Iris pigment epithelial cell (primary cell): ENCODE data around the gene EPS8L1.
A peak's percentile ranks its signal among the peaks of the same experiment; 100 is the strongest.

Experiments
- DNase-seq: peaks from one replicate; pipeline ENCODE4 v3.0.0-alpha.2; 2011; ENCODE audit warnings: low read depth

The EPS8L1 gene

DNA sequence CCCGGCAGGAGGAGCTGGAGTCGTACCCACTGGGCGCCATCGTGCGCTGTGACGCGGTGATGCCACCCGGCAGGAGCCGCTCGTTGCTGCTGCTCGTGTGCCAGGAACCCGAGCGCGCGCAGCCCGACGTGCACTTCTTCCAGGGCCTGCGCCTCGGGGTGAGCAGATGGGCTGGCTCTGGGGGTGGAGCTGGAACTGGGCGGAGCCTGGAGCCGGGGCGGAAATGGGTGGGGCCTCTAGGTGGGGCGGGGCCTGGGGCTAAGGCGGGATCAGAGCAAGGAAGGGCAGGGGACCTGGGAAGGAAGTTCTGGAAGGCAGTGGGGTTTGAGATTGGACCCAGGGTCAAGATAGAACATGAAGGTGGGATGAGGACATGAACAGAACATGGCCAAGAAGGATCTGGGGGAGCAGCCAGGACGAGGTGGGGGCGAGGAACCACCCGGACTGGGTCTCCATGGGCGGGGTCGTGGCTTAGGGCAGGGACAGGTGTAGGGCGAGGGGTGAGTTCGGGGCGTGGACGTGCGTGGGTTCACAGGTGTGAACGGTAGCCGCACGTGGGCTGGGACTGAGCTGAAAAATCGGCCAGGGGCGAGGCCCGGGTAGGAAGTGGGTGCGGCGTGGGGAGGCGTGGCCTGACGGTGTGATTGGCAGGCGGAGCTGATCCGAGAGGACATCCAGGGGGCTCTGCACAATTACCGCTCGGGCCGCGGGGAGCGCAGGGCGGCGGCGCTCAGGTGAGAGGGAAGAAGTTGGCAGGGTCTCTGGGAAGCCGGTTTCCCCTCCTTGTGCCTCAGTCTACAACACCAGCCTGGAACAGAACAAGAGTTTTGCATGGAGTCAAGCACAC is 4.7 kb downstream of the EPS8L1 start:
- peak; percentile 74 for DNase-seq

- DNase-seq = peak; percentile 81
Measured at GRCh38 chr19:55080968-55081769, 5.5 kb downstream of the EPS8L1 start.

GRCh38 chr19:55081770-55082019 is 6.0 kb downstream of the EPS8L1 start:
- no peak for DNase-seq

- DNase-seq = peak; percentile 70
Measured at GRCh38 chr19:55082020-55082851, 6.6 kb downstream of the EPS8L1 start.

DNA sequence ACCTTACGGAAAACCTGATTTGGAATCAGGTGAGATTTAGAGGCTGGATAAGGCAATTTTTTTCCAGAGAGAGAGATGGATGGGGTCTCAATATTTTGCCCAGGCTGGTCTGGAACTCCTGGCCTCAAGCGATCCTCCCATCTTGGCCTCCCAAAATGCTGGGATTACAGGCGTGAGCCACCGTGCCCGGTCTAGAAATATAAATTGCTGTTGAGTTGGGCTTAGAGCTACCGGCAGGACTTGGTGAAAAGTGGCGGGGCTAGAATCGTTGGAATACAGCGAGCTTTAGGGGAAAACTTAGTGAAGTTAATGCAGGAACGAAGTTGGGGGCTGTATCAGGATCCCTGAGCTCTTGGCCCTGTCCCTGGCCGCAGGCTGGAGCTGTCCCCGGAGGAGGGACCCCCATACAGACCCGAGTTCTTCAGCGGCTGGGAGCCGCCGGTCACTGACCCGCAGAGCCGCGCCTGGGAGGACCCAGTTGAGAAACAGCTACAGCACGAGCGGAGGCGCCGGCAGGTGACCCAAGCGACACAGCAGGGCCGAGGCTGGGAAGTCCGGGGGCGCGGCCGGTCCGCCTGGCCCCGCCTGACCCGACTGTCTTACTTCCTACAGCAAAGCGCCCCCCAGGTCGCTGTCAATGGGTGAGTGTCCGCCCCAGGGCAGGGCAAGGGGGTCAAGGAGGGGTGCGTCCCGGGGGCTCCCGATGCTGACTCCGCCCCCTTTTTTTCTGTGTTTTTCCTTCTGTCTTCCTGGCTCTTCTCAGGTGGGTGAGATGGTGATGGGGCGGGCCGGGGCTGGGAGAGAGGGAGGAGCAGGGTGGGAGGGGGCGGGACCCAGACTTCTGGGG is 7.6 kb downstream of the EPS8L1 start:
- no peak for DNase-seq

- no peak for DNase-seq
Measured at GRCh38 chr19:55084416-55084815, 8.7 kb downstream of the EPS8L1 start.

GRCh38 chr19:55085923-55086715 is 10.4 kb downstream of the EPS8L1 start:
- no peak for DNase-seq

GRCh38 chr19:55086730-55087541 is 11.3 kb downstream of the EPS8L1 start:
- DNase-seq = peak; percentile 93

DNA sequence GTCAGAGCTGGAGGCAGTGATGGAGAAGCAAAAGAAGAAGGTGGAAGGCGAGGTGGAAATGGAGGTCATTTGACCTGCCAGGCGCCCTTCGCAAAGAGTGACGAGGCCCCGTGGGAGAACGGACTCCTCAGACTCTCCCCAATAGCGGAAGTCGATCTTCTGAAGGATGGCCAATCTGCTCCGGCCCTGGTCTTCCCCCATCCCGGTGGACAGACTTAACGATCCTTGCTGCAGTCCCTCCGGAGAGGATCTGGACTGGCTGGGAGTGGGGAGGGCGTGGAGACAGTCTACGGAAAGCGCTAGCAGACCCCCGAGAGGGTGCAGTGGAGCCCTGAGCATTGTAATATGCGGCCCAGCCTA is 11.9 kb downstream of the EPS8L1 start:
- peak; percentile 48 for DNase-seq

GRCh38 chr19:55088021-55088451 is 12.4 kb downstream of the EPS8L1 start:
- no peak for DNase-seq

GRCh38 chr19:55088543-55089341 is 13.1 kb downstream of the EPS8L1 start:
- peak; percentile 48 for DNase-seq

DNA sequence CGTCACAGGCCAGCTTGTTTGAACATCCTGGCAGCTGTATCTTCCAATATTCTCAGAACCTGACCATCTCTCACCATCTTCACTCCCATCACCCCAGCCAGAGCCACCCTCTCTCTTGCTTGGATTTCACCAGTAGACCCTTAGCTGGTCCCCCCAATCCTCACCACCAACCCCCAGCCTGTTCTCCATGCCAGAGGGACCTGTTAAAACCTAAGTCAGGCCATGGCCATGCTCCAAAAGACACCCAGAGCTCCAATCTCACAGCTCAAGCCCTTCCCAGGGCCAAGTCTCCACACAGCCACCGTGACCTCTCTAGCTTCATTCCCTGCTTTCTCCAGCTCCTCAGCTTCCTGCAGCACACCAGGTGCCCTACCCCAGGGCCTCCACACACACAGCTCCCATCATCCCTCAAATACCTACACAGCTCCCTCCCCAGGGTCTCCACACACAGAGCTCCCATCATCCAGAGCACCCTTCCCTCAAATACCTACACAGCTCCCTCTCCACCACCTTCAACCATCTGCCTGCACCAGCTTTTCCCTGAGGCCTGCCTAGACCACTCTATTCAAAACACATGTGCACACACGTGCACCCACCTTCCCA is 13.8 kb downstream of the EPS8L1 start:
- DNase-seq = no peak

GRCh38 chr19:55090564-55090963 is 14.9 kb downstream of the EPS8L1 start:
- no peak for DNase-seq

DNA sequence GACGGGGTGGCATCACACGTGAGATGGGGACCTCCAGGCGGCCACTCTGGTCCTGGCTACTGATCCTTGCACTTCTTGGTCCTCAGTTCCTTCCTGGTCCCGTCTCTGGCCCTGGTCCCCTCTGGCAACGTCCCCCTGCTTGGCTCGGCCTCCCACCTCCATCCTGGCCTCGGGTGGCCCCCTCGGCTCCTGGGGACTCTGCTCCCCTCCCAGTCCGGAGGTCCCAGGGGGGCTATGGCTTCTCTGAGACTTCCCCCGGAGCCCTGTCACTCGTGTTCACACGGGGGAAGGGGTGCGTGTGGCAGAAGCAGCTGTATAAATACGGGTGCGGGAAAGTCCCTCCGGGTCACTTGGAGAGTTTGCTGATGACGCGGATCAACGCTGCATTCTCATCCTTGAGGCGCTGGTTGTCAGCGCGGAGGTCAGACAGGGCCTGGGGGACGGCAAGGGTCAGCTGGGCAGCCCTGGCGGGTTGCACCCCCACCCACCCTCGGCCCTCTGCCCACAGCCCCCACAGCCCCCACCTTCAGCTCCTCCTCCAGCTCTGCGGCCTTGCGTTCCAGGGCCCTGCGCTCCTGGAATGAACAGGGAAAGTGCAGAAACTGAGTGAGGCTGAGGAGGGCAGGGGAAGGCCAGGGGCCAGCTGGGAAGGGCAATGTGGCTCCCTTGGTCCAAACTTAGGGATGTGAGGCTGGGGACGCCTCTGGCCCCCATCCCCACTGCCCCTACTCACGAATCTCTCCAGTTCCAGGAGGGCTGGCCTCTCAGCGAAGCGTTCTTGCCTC is 15.6 kb downstream of the EPS8L1 start:
- no peak for DNase-seq

DNA sequence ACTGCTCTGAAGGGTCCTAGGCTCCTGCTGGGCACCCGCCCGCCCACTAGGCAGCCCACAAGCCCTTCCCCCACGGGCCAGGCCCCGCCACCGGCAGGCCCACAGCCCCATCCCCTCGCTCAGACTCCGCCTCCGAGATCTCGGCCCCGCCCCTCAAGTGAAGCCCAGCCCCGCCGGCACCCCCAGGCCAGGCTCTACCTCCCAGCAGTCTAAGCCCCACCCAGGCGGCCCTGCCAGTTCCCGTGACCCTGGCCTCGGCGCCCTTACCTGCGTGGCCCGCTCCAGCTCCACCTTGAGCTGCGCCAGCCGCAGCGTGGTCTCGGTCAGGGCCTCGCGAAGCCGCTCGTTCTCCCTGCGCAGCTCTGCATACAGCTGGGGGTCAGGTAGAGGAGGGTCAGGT is 16.3 kb downstream of the EPS8L1 start:
- DNase-seq = no peak

DNA sequence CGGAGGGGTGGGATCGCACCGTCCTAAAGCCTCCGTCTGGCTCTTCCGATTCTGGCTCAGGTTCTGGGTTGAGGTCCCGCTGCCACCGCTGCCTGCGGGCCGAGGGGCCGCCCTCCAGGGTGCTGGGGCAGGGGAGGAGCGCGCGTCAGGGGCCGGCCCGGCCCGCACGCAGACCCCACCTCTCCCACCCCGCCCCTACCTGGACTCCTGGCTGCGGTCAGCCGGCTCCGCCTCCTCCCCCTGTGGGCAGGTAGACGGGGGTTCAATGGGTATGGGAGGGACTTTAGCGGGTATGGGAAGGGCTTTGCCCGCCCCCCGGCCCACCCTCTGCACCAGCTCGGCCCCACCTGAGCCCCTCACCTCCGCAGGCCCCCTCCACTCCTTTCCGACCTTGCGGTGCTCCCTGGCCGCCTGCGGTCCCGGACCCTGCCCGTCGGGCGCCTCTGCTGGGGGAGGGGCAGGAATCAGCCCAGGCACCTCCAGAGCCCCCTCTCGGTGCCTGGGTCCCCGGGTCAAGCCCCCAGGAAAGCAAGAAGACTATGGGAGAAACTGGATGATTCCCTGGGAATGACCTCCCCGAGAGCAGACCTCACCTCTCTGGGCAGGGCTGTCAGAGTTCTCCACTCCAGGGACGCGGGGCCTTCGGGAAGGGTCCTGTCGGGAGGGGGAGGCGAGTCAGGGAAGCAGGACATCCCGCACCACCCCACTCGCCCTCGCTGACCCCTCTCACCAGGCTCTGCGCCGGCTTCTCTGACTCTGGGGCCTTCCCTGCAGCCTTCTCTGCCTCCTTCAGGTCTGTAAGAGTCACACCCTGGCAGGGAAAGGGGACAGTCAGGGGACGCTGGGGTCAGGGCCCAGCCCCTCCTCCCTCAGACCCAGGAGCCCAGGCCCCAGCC is 17.0 kb downstream of the EPS8L1 start:
- DNase-seq = no peak
